CD4-positive, alpha-beta T cell (primary cell): ENCODE results near the gene EZH1. TPM values are rescaled to one million over a fixed set of nuclear protein-coding genes. Genes with fewer than 3 reads are reported as not detected.

Experiments used
- ATAC-seq: fragments of 200-7000 bp; cut with Tn5 transposase; one replicate; pipeline ENCODE4 v1.10.0; 2022; ENCODE audit warnings: mild to moderate bottlenecking; ENCODE audit not compliant: poor library complexity
- CTCF ChIA-PET: fragments of 350-600 bp; sonication (Branson Sonifier 250); formaldehyde crosslinking; loops from one replicate; lab custom pipeline; 2021; ENCODE audit warnings: antibody characterized with exemption, inconsistent platforms; lab: Charles Lee
- POLR2A ChIA-PET: fragments of 350-600 bp; sonication (Branson Sonifier 250); formaldehyde crosslinking; loops from one replicate; lab custom pipeline; 2021; ENCODE audit warnings: antibody characterized with exemption, inconsistent platforms; lab: Charles Lee
- DNase-seq, 14 experiments: peaks; one replicate each; pipeline ENCODE4 v3.0.0-alpha.2; 2013 to 2020; ENCODE audit warnings: mixed read lengths in 2 of 14
- H3K27ac ChIP-seq, 2 donors: one replicate each; pipeline versions ENCODE4 v1.5.1 to v1.7.0; 2013; ENCODE audit warnings: low read length in 2 of 2, low read depth in 1 of 2, mild to moderate bottlenecking in 1 of 2
- H3K27me3 ChIP-seq, 2 experiments: 1 replicate in 1 of 2; 2 replicates in 1 of 2; pipeline versions ENCODE4 v1.6.1 to v1.7.0; 2013; ENCODE audit warnings: low read length in 2 of 2, control low read depth in 1 of 2, mild to moderate bottlenecking in 1 of 2, moderate library complexity in 1 of 2; ENCODE audit not compliant: insufficient read depth in 2 of 2, control insufficient read depth in 1 of 2
- H3K36me3 ChIP-seq: one replicate; pipeline ENCODE4 v1.6.1; 2013; ENCODE audit warnings: low read length, control low read depth; ENCODE audit not compliant: insufficient read depth
- H3K4me1 ChIP-seq: one replicate; pipeline ENCODE4 v1.6.1; 2013; ENCODE audit warnings: low read length, control low read depth; ENCODE audit not compliant: insufficient read depth
- H3K4me3 ChIP-seq: one replicate; pipeline ENCODE4 v1.5.1; 2013; ENCODE audit warnings: mild to moderate bottlenecking, low read length, moderate library complexity
- H3K9me3 ChIP-seq, 2 experiments: 1 replicate in 1 of 2; 2 replicates in 1 of 2; pipeline versions ENCODE4 v1.6.1 to v1.7.0; 2013; ENCODE audit warnings: low read length in 2 of 2, mild to moderate bottlenecking in 2 of 2, control low read depth in 1 of 2, moderate library complexity in 1 of 2; ENCODE audit not compliant: control insufficient read depth in 1 of 2, insufficient read depth in 1 of 2
- H3K27ac Mint-ChIP-seq: one replicate; pipeline ENCODE4 v1.8.0; 2020; ENCODE audit warnings: mixed read lengths
- H3K27me3 Mint-ChIP-seq: one replicate; pipeline ENCODE4 v1.8.0; 2021; ENCODE audit warnings: mixed read lengths
- H3K36me3 Mint-ChIP-seq: one replicate; pipeline ENCODE4 v1.8.0; 2021; ENCODE audit warnings: low read depth, mixed read lengths
- H3K4me1 Mint-ChIP-seq: one replicate; pipeline ENCODE4 v1.8.0; 2021; ENCODE audit warnings: low read depth, mixed read lengths
- H3K4me3 Mint-ChIP-seq: one replicate; pipeline ENCODE4 v1.8.0; 2020; ENCODE audit warnings: mild to moderate bottlenecking, mixed read lengths
- H3K9me3 Mint-ChIP-seq: one replicate; pipeline ENCODE4 v1.8.0; 2020; ENCODE audit warnings: mixed read lengths
- CTCF ChIP-seq: fragments of 200-600 bp; IDR thresholded peaks from one replicate; pipeline ENCODE4 v1.8.0; 2022; ENCODE audit warnings: antibody characterized with exemption, mild to moderate bottlenecking
- intact Hi-C, 2 experiments: fragments of 100-400 bp; cut with DNase I in 1 of 2; cut with micrococcal nuclease in 1 of 2; formaldehyde crosslinking; loops; one replicate each; pipeline versions ENCODE4 v1.15.1 to v1.9.0; 2023 to 2025; cut with DNase I, micrococcal nuclease
- total RNA-seq, 174 experiments: library from RNA in 2 of 174; stranded (reverse) in 2 of 174; gene quantifications; one replicate each; pipeline ENCODE4 v1.2.3 and lab custom pipeline; 2021 to 2026

The EZH1 gene
- total RNA-seq, 2 experiments from 2014 or later = 73.3 to 76.1 TPM

DNA sequence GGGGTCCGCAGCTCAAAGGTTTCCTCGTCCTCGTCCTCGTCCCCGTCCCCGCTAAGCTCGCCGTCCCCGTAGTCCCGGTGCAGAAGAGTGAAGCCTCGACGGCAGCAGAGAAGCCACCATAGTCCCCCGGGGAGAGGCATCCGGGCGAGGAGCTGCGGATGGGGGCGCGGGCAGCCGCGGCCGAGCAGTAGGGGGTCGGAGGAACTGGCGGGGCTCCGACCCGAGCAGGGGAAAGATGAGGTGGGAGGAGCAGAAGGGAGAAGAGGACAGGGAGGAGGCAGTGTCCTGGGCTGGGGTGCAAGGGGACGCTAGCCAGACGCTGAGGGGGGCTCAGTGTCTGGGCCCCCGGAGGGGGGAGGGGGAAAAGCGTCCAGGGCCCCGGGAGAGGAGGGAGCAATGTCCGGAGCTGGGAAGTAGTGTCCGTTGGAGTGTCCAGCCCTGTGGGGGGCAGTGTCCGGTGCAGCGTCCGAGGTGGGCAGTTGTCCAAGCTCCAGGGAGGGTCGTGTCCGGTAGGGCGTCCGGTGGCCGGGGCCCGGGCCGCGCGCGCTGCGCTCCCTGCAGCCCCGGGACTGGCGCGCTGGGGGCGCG is 68.3 kb downstream of the EZH1 start, which contains the start of gene PLEKHH3:
PLEKHH3 (minus strand) TSS at position 571 of the 588 bp plus-strand sequence; CDS start at position 140, 431 bp downstream.
- ATAC-seq = no peak
- peaks cover 0 to 29% of the 10 kb centered on the region in 2 experiments for H3K9me3 ChIP-seq
- peak within 1 kb of the TSS; percentile 79 for H3K27ac Mint-ChIP-seq
- ChIA-PET POLR2A (interaction anchor here (1.3 to 3.0 kb wide), 3 partner anchors 17 to 98 kb away, joined by 3 to 17 read pairs (median 5); partner anchors contain the start of genes RETREG3, TUBG1 and TUBG2), CTCF (interaction anchor here (1.0 to 2.7 kb wide), 2 partner anchors 14 to 98 kb away, joined by 3 to 10 read pairs; partner anchors contain the start of gene PSMC3IP)
- peaks cover 78% of the 10 kb centered on the region for H3K4me1 ChIP-seq
- no peaks in the 10 kb centered on the region for H3K36me3 ChIP-seq
- no peaks in the 10 kb centered on the region for H3K36me3 Mint-ChIP-seq
- H3K4me3 Mint-ChIP-seq = peak within 1 kb of the TSS; percentile 93
- peak within 1 kb of the TSS; percentile 61 for H3K4me3 ChIP-seq
- H3K27me3 ChIP-seq = peaks cover 58 to 60% of the 10 kb centered on the region in 2 experiments
- H3K27me3 Mint-ChIP-seq = peaks cover 53% of the 10 kb centered on the region
- no peaks in the 10 kb centered on the region for H3K9me3 Mint-ChIP-seq
- intact Hi-C loops = loop anchor here in 1 of 2 experiments (1.0 to 10.0 kb wide), 2 partner anchors 67 to 1448 kb away; partner anchors contain the start of genes HDAC5, RETREG3 and TUBG1
- no peak for TF ChIP-seq CTCF
- no peak within 1 kb of the TSS for H3K27ac ChIP-seq
- peak in 1 of 14 experiments; percentile 15 for DNase-seq
- peaks cover 54% of the 10 kb centered on the region for H3K4me1 Mint-ChIP-seq

GRCh38 chr17:42675965-42676423 is 68.8 kb downstream of the EZH1 start:
- CTCF ChIA-PET = interaction anchor here (1.0 to 2.7 kb wide), 2 partner anchors 14 to 98 kb away, joined by 3 to 10 read pairs; partner anchors contain the start of gene PSMC3IP
- no peak for TF ChIP-seq CTCF
- DNase-seq = peak in 2 of 14 experiments; percentile 48 to 52

DNA sequence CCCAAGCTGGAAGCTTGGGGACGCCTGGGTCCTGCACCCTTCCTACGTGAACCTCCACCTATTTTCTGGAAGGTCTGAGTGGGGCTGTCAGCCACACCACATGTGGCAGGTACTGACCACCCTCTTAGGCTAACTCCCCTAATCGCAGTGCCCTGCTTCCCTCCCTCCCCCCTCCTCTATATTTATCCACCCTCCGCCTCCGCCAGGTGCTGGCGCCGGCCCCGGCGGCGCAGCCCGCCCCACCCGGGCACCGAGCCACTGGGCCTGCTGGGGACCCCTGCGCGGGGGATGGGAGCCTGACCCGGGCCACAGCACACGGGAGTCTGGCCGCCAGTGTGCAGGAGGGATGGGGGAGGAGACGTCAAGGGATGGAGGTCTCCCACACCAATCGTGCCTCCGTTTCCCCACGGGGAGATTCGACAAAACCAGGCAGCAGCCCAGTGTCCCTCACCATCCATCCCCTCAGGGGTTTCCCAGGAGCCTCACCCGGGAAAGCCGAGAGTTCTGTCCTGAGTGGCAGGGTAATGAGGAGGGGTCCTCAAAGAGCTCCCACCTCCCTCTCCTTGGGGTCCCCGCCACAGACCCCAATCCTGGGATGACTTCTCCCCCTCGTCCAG is 69.4 kb downstream of the EZH1 start:
- peaks cover 55% of the 10 kb centered on the region for H3K27me3 Mint-ChIP-seq
- TF ChIP-seq CTCF = no peak

More at GRCh38 chr17:42675965-42676423, 68.8 kb downstream of the EZH1 start:
- peaks cover 54% of the 10 kb centered on the region for H3K4me1 Mint-ChIP-seq
- Histone ChIP-seq H3K27me3 (peaks cover 59 to 61% of the 10 kb centered on the region in 2 experiments), H3K27ac (no peak overlapping the region), H3K4me1 (peaks cover 79% of the 10 kb centered on the region), H3K4me3 (peak overlapping the region; percentile 59), H3K36me3 (no peaks in the 10 kb centered on the region), H3K9me3 (peaks cover 0 to 33% of the 10 kb centered on the region in 2 experiments)
- intact Hi-C loops = loop anchor here in 1 of 2 experiments (10.0 kb wide), 1 partner anchor 1449 kb away; the partner anchor contains the start of gene HDAC5
- POLR2A ChIA-PET = interaction anchor here (1.3 to 3.0 kb wide), 3 partner anchors 17 to 98 kb away, joined by 3 to 17 read pairs (median 5); partner anchors contain the start of genes RETREG3, TUBG1 and TUBG2
- H3K9me3 Mint-ChIP-seq = no peaks in the 10 kb centered on the region
- H3K27me3 Mint-ChIP-seq = peaks cover 53% of the 10 kb centered on the region
- H3K27ac Mint-ChIP-seq = no peak overlapping the region
- H3K4me3 Mint-ChIP-seq = peak overlapping the region; percentile 77
- H3K36me3 Mint-ChIP-seq = no peaks in the 10 kb centered on the region
- ATAC-seq = no peak

More for the DNA sequence above, 69.4 kb downstream of the EZH1 start:
- Histone ChIP-seq H3K9me3 (peaks cover 0 to 37% of the 10 kb centered on the region in 2 experiments), H3K27me3 (peaks cover 60 to 63% of the 10 kb centered on the region in 2 experiments), H3K4me1 (peaks cover 82% of the 10 kb centered on the region), H3K36me3 (no peaks in the 10 kb centered on the region), H3K27ac (no peak overlapping the region), H3K4me3 (peak overlapping the region; percentile 59)
- ATAC-seq = no peak
- peak in 1 of 14 experiments; percentile 39 for DNase-seq
- Mint-ChIP-seq H3K27ac (no peak overlapping the region), H3K4me1 (peaks cover 54% of the 10 kb centered on the region), H3K9me3 (no peaks in the 10 kb centered on the region), H3K36me3 (no peaks in the 10 kb centered on the region), H3K4me3 (no peak overlapping the region)
- ChIA-PET CTCF (interaction anchor here (1.0 to 2.7 kb wide), 2 partner anchors 13 to 97 kb away, joined by 3 to 10 read pairs; partner anchors contain the start of gene PSMC3IP), POLR2A (interaction anchor here (1.3 to 3.0 kb wide), 3 partner anchors 16 to 97 kb away, joined by 3 to 17 read pairs (median 5); partner anchors contain the start of genes RETREG3, TUBG1 and TUBG2)
- intact Hi-C loops = loop anchor here in 1 of 2 experiments (10.0 kb wide), 1 partner anchor 1449 kb away; the partner anchor contains the start of gene HDAC5
